GM12801 (cell line): Measurements from ENCODE around the gene MCAT.

ENCODE experiments used
- TF ChIP-seq, protein P1 (sequence below): IDR thresholded peaks from one replicate; pipeline ENCODE4 v1.5.1; 2011; ENCODE audit warnings: control low read depth; ENCODE audit not compliant: insufficient read length; ENCODE audit errors: extremely low read depth

MCAT gene

GRCh38 chr22:43150731-43151206 lies 7.6 kb upstream of the MCAT start:
- TF ChIP-seq, protein P1, sequence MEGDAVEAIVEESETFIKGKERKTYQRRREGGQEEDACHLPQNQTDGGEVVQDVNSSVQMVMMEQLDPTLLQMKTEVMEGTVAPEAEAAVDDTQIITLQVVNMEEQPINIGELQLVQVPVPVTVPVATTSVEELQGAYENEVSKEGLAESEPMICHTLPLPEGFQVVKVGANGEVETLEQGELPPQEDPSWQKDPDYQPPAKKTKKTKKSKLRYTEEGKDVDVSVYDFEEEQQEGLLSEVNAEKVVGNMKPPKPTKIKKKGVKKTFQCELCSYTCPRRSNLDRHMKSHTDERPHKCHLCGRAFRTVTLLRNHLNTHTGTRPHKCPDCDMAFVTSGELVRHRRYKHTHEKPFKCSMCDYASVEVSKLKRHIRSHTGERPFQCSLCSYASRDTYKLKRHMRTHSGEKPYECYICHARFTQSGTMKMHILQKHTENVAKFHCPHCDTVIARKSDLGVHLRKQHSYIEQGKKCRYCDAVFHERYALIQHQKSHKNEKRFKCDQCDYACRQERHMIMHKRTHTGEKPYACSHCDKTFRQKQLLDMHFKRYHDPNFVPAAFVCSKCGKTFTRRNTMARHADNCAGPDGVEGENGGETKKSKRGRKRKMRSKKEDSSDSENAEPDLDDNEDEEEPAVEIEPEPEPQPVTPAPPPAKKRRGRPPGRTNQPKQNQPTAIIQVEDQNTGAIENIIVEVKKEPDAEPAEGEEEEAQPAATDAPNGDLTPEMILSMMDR: no peak

DNA sequence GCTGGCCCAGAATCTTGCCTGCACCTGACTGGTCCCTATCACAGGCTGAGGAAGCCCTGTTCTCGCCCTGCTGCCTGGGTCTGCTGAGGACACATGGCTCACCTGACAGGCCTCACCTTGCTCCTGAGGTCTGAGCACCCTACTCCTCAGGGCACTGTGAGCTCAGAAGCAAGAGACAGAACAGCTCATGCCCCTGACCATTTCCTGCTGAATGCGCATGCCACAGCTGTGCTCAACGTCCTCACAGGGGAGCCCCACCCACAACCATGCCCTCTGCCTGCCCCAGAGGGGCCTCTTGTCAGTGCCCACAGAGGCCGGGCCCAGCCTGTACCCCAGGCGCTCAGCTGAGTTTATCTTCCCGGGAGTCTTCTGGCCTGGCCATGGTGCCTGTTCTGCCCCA lies 5.4 kb upstream of the MCAT start:
- TF ChIP-seq, protein P1: no peak

DNA sequence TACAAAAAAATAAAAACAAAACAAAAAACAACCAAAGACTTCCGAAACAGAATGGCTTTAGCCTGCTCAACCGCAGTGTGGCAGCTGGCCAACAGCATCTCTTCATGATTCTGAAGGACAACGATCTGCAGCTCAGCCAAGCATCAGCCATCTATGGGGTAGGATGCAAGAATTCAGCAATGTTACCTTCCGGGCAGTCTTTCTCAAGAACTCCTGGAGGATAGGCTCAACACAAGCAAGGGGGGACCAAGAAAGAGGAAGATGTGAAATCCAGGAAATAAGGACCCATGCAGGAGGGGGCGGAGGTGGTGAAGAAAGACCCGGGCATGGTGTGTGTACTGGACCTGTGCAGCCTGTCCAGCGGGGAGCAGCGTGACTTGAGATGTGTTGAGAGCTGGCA lies 4.6 kb upstream of the MCAT start:
- TF ChIP-seq, protein P1: no peak

GRCh38 chr22:43144949-43145348 lies 1.8 kb upstream of the MCAT start:
- TF ChIP-seq, protein P1: no peak

DNA sequence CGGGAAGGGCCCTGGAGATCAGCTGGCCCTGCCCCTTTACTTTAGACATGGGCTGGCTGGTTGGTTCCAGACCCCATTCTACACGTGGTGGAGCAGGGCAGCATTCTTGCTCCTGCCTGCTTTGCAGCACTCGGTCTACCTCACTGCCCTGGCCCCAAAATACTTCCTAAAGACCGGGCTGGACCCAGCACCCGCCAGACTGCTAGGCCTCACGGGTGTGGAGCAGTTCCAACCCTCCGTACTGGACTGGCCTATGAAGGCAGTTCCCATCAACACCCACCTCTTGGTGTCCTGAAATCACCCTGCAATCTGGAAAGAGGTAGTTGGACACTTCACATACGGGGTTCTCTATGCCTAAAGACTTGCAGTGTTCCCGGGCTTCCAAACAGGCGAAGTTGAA lies 6.4 kb downstream of the MCAT start:
- TF ChIP-seq, protein P1: no peak

- TF ChIP-seq, protein P1: no peak
Observed at GRCh38 chr22:43136255-43136654, 6.9 kb downstream of the MCAT start.

- TF ChIP-seq, protein P1: no peak
Observed at GRCh38 chr22:43135565-43135964, 7.6 kb downstream of the MCAT start.

DNA sequence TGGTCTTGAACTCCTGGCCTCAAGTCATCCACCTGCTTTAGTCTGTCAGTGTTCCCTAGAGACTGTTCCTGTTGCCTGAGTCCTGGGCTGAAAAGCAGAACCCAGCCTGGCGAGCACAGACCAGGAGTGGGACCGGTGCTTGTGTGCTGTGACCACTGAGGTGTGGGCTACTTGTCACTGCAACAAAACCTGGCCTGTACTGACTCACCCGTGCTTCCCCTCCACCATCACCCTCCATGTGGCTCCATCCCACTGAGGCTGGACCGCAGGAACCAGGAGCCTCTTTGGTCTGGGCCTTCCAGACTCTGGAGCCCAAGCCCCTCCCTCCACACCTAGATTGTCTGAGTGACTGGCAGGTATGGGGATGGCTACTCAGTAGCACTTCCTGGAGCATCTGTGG lies 8.6 kb downstream of the MCAT start:
- TF ChIP-seq, protein P1: no peak
